Stimulated activated CD8-positive, alpha-beta memory T cell treated with anti-CD3 and anti-CD28 coated beads, Interleukin-15, amount 100 ng/mL, for 48 hours (primary cell): Measurements from ENCODE around the gene ME1.
"Not testable (repeated sequence)": the region's sequence is repeated elsewhere in the genome, so short reads cannot be mapped to it uniquely, and the experiment has no call there.

ENCODE experiments used
- DNase-seq, 2 donors: peaks; one replicate each; pipeline ENCODE4 v3.0.0-alpha.2; 2020; ENCODE audit warnings: low read depth in 2 of 2

Gene ME1

DNA sequence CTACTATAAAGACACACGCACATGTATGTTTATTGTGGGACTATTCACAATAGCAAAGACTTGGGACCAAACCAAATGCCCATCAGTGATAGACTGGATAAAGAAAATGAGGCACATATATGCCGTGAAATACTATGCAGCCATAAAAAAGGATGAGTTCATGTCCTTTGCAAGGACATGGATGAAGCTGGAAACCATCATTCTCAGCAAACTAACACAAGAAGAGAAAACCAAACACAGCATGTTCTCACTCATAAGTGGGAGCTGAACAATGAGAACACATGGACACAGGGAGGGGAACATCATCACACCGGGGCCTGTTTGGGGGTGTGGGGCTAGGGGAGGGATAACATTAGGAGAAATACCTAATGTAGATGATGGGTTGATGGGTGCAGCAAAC, 174.1 kb downstream of the ME1 start:
- not testable (repeated sequence) for DNase-seq

DNA sequence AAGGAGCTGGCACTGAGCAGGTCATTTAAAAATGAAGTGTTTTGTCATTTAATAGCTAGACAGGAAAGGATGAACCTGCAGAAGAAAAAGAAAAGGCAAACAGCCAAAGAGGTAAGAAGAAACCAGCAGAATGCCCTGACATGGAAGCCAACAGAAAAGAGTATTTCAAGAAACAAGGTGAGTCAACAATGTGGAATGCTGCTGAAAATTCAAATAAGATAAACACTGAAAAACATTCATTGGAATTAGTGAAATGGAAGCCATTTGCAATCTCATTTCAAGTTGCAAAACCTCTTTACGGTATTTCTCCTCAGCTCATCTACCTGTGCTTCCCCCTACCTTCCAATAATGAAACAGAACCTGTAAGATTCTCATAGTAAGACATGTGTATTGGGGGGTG, 178.1 kb downstream of the ME1 start:
- DNase-seq = no peak

GRCh38 chr6:83250235-83250634, 180.6 kb downstream of the ME1 start:
- no peak for DNase-seq

DNA sequence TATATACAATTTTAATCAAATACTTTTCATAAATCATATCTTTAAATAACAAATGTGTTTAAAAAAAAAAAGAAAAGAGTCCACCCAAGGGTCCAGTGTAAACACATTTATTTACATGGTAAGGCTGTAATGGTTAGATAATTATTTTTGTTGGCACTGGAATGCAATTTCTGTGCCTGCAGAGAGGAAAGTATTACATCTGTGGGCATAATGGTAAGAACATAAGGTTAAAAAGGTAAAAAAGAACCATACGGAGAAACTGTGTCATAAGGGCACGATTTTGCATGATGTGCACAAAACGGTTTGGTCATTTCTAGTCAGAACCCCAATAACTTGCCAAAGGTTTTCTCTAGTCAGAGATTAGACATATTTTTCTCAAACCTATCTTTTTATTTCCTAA, 183.4 kb downstream of the ME1 start:
- no peak for DNase-seq

GRCh38 chr6:83231146-83231545, 199.7 kb downstream of the ME1 start:
- DNase-seq = no peak

- DNase-seq = no peak
Observed at GRCh38 chr6:83226517-83226916, 204.3 kb downstream of the ME1 start.

- DNase-seq = no peak
Observed at GRCh38 chr6:83221889-83222479, 208.9 kb downstream of the ME1 start.

- DNase-seq = no peak
Observed at GRCh38 chr6:83221276-83221675, 209.6 kb downstream of the ME1 start.

DNA sequence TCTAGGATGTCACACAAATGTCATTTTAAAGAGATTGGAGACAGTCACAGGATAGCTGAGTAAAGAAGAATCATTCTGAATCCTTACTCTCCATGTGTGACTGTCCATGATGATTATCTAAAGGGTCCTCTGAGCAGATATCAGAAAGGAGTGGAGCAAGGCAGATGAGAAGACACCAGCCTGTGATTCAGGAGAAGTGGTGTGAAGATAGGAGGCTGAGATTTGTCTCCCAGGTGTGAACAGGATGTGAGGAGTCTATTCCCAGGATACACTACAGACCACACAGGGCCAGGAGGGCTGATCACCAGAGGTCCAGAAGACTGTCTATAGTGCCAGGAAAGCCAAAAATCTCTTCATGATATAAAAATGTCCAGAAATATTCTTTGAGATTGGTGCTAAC, 210.7 kb downstream of the ME1 start:
- no peak for DNase-seq

DNA sequence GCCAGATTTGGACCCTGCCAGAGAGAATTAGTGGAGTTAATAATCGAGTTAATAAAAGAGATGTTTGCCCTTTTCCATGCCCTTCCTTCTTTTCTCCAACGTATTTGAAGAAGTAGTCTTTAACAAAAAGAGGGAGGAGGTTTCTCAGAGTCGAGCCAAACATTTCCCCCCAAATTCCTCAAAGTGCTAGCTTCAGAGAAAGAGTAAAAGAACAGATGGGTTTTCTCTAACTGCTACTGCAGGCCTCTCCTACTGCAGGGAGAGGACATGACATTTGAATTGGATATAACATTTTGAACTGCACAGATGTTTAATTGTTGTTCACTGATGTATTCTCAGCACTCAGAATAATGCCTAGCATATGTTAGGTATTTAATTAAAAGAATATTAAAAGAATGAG, 212.2 kb downstream of the ME1 start:
- no peak for DNase-seq

DNA sequence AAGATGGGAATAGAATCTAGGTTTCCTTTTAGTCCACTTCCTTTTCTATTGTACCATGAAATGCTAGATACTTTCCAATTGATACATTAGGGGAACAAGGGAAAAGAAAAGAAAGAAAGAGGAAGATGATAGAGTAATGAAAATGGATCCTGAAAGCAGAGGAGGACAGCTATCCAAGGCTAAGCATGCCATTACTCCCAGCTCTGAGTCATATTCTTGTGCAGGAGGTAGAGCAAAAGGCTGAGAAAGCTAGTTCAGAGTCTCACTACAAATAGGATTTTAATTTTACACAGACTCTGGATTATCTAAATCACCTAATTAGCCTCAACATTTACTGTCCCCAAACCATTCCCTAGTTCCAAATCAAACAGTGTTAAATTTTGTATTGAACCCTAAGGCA, 214.0 kb downstream of the ME1 start:
- DNase-seq = no peak

GRCh38 chr6:83215131-83216047, 215.5 kb downstream of the ME1 start:
- peak in 1 of 2 donors; percentile 18 for DNase-seq

DNA sequence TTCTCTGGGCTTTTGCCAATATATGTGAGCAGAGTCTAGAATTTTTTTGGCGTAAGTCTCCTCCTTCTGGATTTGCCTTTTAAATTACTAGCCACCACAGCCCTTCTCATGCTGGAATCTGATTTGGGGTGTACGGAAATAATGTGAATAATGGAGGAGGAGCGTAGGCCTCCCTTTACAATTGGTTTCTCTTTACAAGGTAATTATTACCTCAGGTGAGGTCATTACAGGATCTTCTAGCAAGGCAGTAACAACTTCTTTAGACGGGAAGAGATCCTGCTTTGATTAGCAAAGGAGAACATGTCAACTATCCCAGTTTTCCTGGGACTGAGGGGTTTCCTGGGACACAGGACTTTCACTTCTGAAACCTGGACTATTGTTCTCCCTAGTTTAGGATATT, 228.8 kb downstream of the ME1 start:
- no peak for DNase-seq

DNA sequence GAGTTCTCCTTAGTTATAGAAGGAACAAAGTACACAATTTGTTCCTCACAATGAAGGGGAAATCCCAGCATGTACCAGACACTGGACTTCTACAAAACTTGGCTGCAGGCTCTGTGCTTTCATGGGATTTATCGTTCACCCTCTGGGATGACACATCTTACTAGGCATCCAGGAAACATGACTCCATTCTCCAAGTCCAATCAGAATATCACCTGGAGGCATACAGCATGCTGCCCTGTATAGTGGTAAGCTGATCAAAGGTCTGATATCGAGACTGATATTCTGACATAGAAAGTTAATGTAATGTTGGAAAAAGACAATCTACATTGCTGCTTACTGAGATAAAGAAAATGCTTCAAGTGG, 231.0 kb downstream of the ME1 start:
- DNase-seq = no peak

DNA sequence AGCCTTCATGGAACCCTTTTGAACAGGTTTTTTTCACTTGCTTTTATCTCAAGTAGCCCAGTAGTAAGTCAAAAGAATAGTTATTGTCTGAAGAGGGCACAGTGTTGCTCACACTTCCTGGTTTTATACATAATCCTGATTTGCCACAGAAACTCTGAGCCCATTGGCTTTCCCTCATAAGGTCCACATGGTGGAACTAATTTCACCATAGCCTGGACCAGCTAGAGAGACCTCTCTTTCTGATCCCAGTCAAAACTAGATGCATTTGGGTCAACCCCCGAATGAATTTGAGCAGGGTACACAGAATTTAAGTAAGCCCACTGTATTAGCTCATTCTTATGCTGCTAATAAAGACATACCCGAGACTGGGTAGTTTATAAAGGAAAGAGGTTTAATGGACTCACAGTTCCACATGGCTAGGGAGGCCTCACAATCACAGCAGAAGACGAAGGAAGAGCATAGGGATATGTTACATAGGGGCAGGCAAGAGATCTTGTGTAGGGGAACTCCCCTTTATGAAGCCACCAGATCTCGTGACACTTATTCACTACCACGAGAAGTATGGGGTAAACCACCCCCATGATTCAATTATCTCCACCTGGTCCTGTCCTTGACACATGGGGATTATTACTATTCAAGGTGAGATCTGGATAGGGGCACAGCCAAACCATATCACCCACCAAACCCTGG, 231.5 kb downstream of the ME1 start:
- DNase-seq = no peak

- no peak for DNase-seq
Observed at GRCh38 chr6:83198486-83199172, 232.2 kb downstream of the ME1 start.

DNA sequence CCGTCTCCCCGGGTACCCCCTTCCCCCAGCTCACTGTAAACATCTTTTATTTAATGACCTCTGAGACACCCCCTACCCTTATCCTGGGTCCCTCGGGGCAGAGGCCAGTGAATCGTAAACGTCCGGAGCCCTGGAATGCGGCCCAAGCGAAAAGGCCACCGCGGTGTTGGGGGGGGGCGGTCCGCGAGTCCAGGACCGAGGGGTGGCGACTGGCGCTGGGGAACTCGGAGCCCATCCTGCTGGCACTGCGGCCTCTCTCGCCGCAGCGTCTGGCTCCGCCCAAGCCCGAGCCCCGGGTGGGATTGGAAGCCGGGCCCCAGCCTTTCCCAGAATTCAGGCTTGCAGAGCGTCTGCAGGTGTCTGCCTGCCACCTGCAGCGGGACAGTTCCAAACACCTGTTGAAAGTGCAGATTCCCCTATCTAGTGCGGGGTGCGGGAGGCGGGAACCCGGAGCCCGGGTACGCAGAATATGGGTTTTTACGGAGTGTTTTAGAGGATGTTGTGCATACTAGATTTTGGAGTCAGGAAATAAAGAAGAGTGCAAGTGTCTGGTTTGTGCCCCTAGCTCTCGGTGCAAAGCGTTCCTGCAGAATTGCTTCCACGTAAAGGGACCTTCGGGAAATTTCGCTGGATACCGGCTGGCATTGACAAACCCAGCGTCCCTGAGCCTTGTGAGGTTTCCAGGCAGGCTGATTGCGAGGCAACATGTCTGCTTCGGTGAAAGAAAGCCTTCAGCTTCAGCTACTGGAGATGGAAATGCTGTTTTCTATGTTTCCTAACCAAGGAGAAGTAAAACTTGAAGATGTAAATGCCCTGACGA, 236.9 kb downstream of the ME1 start:
- no peak for DNase-seq

DNA sequence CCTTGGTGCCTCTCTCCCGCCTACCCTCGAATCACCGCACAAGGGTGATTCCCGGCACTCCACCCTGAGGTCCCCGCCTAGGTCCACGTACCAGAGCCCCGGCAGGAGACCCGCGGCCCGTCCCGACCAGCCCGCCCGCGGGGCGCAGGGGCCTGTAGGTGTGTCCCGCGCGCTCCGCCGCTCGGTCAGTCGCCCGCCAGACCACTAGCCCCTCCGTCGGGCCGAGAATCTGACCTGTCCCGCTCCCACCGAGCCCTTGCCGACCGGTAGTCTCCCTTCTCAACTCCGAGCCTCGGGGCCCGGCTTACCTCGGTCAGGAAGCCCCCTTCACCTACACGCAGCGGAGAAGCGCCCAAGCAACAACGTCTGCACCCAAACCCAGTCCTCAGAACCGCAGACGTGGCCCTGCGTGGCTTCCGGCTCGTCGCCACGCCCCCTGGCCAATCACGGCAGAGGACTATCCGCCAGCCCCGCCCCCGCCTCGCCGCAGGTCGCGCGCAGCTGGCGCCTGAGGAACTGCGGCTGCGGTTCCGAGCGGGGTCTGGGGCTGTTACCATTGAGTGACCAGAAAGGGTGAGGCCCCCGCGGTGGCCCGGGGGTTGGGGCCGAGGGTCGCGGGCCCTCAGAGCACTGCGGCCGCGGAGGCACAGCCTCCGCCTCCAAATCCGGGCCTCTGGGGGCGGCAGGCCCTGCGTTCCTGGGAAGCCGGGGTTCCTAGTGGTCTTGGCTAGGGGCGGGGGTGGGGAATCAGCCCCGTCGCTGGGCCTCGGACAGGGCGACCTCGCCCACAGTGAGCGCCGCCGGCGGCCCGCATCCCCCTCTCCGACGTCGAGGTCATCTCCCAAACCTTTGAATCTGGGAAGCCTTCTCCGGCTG, 237.7 kb downstream of the ME1 start, which contains the start of the genes PGM3 and RWDD2A:
Gene PGM3, minus strand, starts transcription at position 395 of the 876 bp plus-strand sequence. CDS start 2,253 bp downstream, outside the sequence.
Gene RWDD2A, plus strand, starts transcription at position 487 of the 876 bp plus-strand sequence. CDS start 1,095 bp downstream, outside the sequence.
- peak; percentile 82 to 83 for DNase-seq

DNA sequence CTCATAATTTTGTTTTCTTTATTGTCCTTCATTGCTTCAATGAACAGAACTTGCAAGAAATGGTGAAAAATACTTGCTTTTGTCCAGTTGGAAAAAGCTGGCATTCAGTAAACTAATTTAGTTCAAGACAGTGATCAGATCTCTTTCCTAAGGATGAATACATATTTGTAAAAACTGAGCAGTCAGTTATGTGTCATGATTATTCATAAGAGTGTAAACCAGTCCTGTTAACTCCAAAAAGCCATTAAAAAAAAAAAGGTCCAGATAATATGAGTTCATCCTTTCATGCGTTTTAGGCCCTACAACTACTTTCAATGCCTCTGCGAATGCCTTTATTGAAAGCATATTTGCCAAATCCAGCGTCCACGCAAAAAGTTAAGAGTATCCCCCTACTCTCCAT, 238.4 kb downstream of the ME1 start:
- DNase-seq = no peak

GRCh38 chr6:83191974-83192373, 238.9 kb downstream of the ME1 start:
- not testable (repeated sequence) for DNase-seq
